ENCODE measurements around the gene DYNAP. TPM values are rescaled to one million over a fixed set of nuclear protein-coding genes. Genes with fewer than 3 reads are reported as not detected.

The DYNAP gene
- total and polyA plus RNA-seq, 10 donors = 0.18 to 2.6 (median 0.93) TPM

GRCh38 chr18:54607213-54608027 is 16.4 kb downstream of the DYNAP start:
- TF ChIP-seq POLR2AphosphoS5 (IDR thresholded peaks at IDR 0.05) (no peak), POLR2A (IDR thresholded peaks at IDR 0.05) (no peak)
- TF ChIP-seq, protein P1, sequence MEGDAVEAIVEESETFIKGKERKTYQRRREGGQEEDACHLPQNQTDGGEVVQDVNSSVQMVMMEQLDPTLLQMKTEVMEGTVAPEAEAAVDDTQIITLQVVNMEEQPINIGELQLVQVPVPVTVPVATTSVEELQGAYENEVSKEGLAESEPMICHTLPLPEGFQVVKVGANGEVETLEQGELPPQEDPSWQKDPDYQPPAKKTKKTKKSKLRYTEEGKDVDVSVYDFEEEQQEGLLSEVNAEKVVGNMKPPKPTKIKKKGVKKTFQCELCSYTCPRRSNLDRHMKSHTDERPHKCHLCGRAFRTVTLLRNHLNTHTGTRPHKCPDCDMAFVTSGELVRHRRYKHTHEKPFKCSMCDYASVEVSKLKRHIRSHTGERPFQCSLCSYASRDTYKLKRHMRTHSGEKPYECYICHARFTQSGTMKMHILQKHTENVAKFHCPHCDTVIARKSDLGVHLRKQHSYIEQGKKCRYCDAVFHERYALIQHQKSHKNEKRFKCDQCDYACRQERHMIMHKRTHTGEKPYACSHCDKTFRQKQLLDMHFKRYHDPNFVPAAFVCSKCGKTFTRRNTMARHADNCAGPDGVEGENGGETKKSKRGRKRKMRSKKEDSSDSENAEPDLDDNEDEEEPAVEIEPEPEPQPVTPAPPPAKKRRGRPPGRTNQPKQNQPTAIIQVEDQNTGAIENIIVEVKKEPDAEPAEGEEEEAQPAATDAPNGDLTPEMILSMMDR (IDR thresholded peaks at IDR 0.05 in 8 of 11, conservative IDR thresholded peaks at IDR 0.05 in 3 of 11) = no peak
- H3K4me3 ChIP-seq = peak overlapping the region in 2 of 8 donors; percentile 1 to 29
- H3K27me3 ChIP-seq (replicated peaks in 1 of 7) = no peaks in the 10 kb centered on the region
- intact Hi-C loops (cut with DNase I; ENCODE audit: low total_unique reads) = no loop called here
- H3K27ac ChIP-seq = no peak overlapping the region
- WGBS, 5 donors = 75 to 86% (median 81%) methylated on average over 11 of the region's 11 CpGs
- H3K9me3 ChIP-seq = no peaks in the 10 kb centered on the region
- no peak for DNase-seq
- H3K36me3 ChIP-seq = no peaks in the 10 kb centered on the region
- no peaks in the 10 kb centered on the region for H3K4me1 ChIP-seq

- no peak overlapping the region for H3K27ac ChIP-seq
- H3K27me3 ChIP-seq (replicated peaks in 1 of 7) = no peaks in the 10 kb centered on the region
- intact Hi-C loops (cut with DNase I; ENCODE audit: low total_unique reads) = no loop called here
- H3K4me1 ChIP-seq = no peaks in the 10 kb centered on the region
- TF ChIP-seq, protein P1 (IDR thresholded peaks at IDR 0.05 in 8 of 11, conservative IDR thresholded peaks at IDR 0.05 in 3 of 11) = no peak
- TF ChIP-seq POLR2A (IDR thresholded peaks at IDR 0.05) = no peak
- no peak for TF ChIP-seq POLR2AphosphoS5 (IDR thresholded peaks at IDR 0.05)
- no peak for DNase-seq
- H3K36me3 ChIP-seq = no peaks in the 10 kb centered on the region
- 51 to 78% (median 57%) methylated on average over 3 of the region's 3 CpGs for WGBS, 5 donors
- H3K9me3 ChIP-seq = no peaks in the 10 kb centered on the region
- H3K4me3 ChIP-seq = peak overlapping the region in 2 of 8 donors; percentile 1 to 29
Observed at GRCh38 chr18:54608028-54608642, 17.1 kb downstream of the DYNAP start.

DNA sequence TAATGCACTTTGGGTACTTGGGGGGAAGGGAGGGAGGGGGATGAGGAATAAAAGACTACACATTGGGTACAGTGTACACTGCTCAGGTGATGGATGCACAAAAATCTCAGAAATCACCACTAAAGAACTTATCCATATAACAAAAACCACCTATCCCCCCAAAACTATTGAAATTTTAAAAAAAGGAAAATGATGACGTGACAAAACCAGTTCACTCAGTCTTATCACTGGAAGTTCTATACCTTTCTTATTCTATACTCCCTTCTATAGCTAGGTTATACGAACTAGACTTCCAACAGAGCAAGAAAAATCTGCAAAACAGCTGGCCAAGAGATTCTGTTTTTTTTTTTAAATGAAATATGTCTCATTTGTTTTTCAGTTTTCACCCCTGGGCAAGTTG is 20.8 kb downstream of the DYNAP start:
- H3K27ac ChIP-seq = no peak overlapping the region
- DNase-seq = no peak
- intact Hi-C loops (cut with DNase I; ENCODE audit: low total_unique reads) = no loop called here
- no peaks in the 10 kb centered on the region for H3K9me3 ChIP-seq
- TF ChIP-seq POLR2AphosphoS5 (IDR thresholded peaks at IDR 0.05) = no peak
- no peak for TF ChIP-seq POLR2A (IDR thresholded peaks at IDR 0.05)
- TF ChIP-seq, protein P1 (IDR thresholded peaks at IDR 0.05 in 8 of 11, conservative IDR thresholded peaks at IDR 0.05 in 3 of 11) = no peak
- WGBS, 5 donors = 65 to 77% (median 72%) methylated on average over 2 of the region's 2 CpGs
- H3K4me1 ChIP-seq = no peaks in the 10 kb centered on the region
- no peaks in the 10 kb centered on the region for H3K27me3 ChIP-seq (replicated peaks in 1 of 7)
- H3K4me3 ChIP-seq = no peak overlapping the region
- no peaks in the 10 kb centered on the region for H3K36me3 ChIP-seq

GRCh38 chr18:54612237-54612636 is 21.2 kb downstream of the DYNAP start:
- Histone ChIP-seq H3K4me3 (no peak overlapping the region), H3K27me3 (replicated peaks in 1 of 7) (no peaks in the 10 kb centered on the region), H3K9me3 (no peaks in the 10 kb centered on the region), H3K4me1 (no peaks in the 10 kb centered on the region), H3K27ac (no peak overlapping the region), H3K36me3 (no peaks in the 10 kb centered on the region)
- TF ChIP-seq POLR2AphosphoS5 (IDR thresholded peaks at IDR 0.05) = no peak
- TF ChIP-seq POLR2A (IDR thresholded peaks at IDR 0.05) = no peak
- TF ChIP-seq, protein P1 (IDR thresholded peaks at IDR 0.05 in 8 of 11, conservative IDR thresholded peaks at IDR 0.05 in 3 of 11) = no peak
- no peak for DNase-seq
- intact Hi-C loops (cut with DNase I; ENCODE audit: low total_unique reads) = no loop called here
- WGBS, 5 donors = 56 to 72% (median 63%) methylated on average over 4 of the region's 4 CpGs
